KMS-11 (cell line): Measurements from ENCODE around the gene SPSB3.

Experiments used
- H2AFZ ChIP-seq: fragments of 200-600 bp; sonication (generic); 2 replicates; pipeline ENCODE4 v1.6.1; 2016; ENCODE audit warnings: antibody characterized with exemption, mixed run types, low read depth
- H3K27ac ChIP-seq: fragments of 200-600 bp; sonication (generic); 2 replicates; pipeline ENCODE4 v1.6.1; 2016; ENCODE audit warnings: mild to moderate bottlenecking, mixed run types
- H3K27me3 ChIP-seq: fragments of 200-600 bp; sonication (generic); 2 replicates; pipeline ENCODE4 v1.6.1; 2017; ENCODE audit warnings: mild to moderate bottlenecking, low read depth, mixed run types, moderate library complexity; ENCODE audit not compliant: insufficient read depth
- H3K36me3 ChIP-seq: fragments of 200-600 bp; sonication (generic); 2 replicates; pipeline ENCODE4 v1.6.1; 2017; ENCODE audit warnings: mild to moderate bottlenecking, mixed run types; ENCODE audit not compliant: insufficient read depth
- H3K4me1 ChIP-seq: fragments of 200-600 bp; sonication (generic); 2 replicates; pipeline ENCODE4 v1.6.1; 2016; ENCODE audit warnings: mild to moderate bottlenecking, low read depth, mixed run types; ENCODE audit not compliant: poor library complexity, severe bottlenecking
- H3K4me2 ChIP-seq: fragments of 200-600 bp; sonication (generic); 2 replicates; pipeline ENCODE4 v1.7.0; 2016; ENCODE audit warnings: mild to moderate bottlenecking, mixed run types
- H3K4me3 ChIP-seq: fragments of 200-600 bp; sonication (generic); IDR thresholded peaks from 2 replicates; pipeline ENCODE4 v1.6.1; 2017; ENCODE audit warnings: low read depth, low read length, mixed read lengths; ENCODE audit not compliant: insufficient read depth
- H3K79me2 ChIP-seq: fragments of 200-600 bp; sonication (generic); 2 replicates; pipeline ENCODE4 v1.6.1; 2016; ENCODE audit warnings: low read depth, mixed run types; ENCODE audit not compliant: insufficient read depth
- H3K9ac ChIP-seq: fragments of 200-600 bp; sonication (generic); 2 replicates; pipeline ENCODE4 v1.6.1; 2016; ENCODE audit warnings: mild to moderate bottlenecking, mixed run types
- H4K20me1 ChIP-seq: fragments of 200-600 bp; sonication (generic); 2 replicates; pipeline ENCODE4 v1.6.1; 2016; ENCODE audit warnings: mild to moderate bottlenecking, mixed run types; ENCODE audit not compliant: insufficient read depth
- CTCF ChIP-seq: fragments of 200-600 bp; sonication (generic); conservative IDR thresholded peaks from 2 replicates; pipeline ENCODE4 v1.6.1; 2017; ENCODE audit warnings: low read depth, mild to moderate bottlenecking, antibody characterized with exemption, low read length, moderate library complexity, mixed read lengths

Gene SPSB3

GRCh38 chr16:1819611-1820010 is 37.2 kb upstream of the SPSB3 start:
- Histone ChIP-seq H3K4me3 (no peak overlapping the region), H2AFZ (no peak overlapping the region), H3K27ac (no peak overlapping the region), H3K9ac (no peak overlapping the region), H3K4me2 (no peak overlapping the region), H3K36me3 (no peaks in the 10 kb centered on the region), H3K4me1 (no peaks in the 10 kb centered on the region), H3K79me2 (0 out of 2 replicates have a peak, but pooled peaks cover 3% of the 10 kb centered on the region), H3K27me3 (no peaks in the 10 kb centered on the region), H4K20me1 (no peaks in the 10 kb centered on the region)
- no peak for TF ChIP-seq CTCF

GRCh38 chr16:1818873-1819525 is 36.6 kb upstream of the SPSB3 start:
- Histone ChIP-seq H3K4me2 (no peak overlapping the region), H3K4me3 (no peak overlapping the region), H3K79me2 (no peaks in the 10 kb centered on the region), H4K20me1 (no peaks in the 10 kb centered on the region), H3K27ac (no peak overlapping the region), H2AFZ (no peak overlapping the region), H3K4me1 (no peaks in the 10 kb centered on the region), H3K36me3 (no peaks in the 10 kb centered on the region), H3K27me3 (no peaks in the 10 kb centered on the region), H3K9ac (no peak overlapping the region)
- no peak for TF ChIP-seq CTCF

GRCh38 chr16:1818204-1818872 is 36.0 kb upstream of the SPSB3 start:
- H2AFZ ChIP-seq = no peak overlapping the region
- TF ChIP-seq CTCF = no peak
- no peaks in the 10 kb centered on the region for H3K36me3 ChIP-seq
- no peaks in the 10 kb centered on the region for H3K27me3 ChIP-seq
- no peaks in the 10 kb centered on the region for H3K4me1 ChIP-seq
- no peak overlapping the region for H3K4me2 ChIP-seq
- H3K4me3 ChIP-seq = no peak overlapping the region
- H4K20me1 ChIP-seq = no peaks in the 10 kb centered on the region
- no peaks in the 10 kb centered on the region for H3K79me2 ChIP-seq
- no peak overlapping the region for H3K27ac ChIP-seq
- no peak overlapping the region for H3K9ac ChIP-seq

- Histone ChIP-seq H3K4me3 (no peak overlapping the region), H3K27ac (no peak overlapping the region), H4K20me1 (no peaks in the 10 kb centered on the region), H3K9ac (no peak overlapping the region), H3K4me1 (no peaks in the 10 kb centered on the region), H2AFZ (no peak overlapping the region), H3K79me2 (no peaks in the 10 kb centered on the region), H3K4me2 (no peak overlapping the region), H3K36me3 (no peaks in the 10 kb centered on the region), H3K27me3 (no peaks in the 10 kb centered on the region)
- TF ChIP-seq CTCF = no peak
These were observed 35.3 kb upstream of the SPSB3 start for GRCh38 chr16:1817716-1818115.
